HepG2 (cell line): ENCODE measurements around the gene ATN1. TPM values are rescaled to one million over a fixed set of nuclear protein-coding genes. Genes with fewer than 3 reads are reported as not detected.

Experiments used
- ARID2 ChIP-seq: sonication (generic); formaldehyde crosslinking; IDR thresholded peaks from 2 replicates; pipeline ENCODE4 v1.8.1; 2022; ENCODE audit warnings: mild to moderate bottlenecking, missing genetic modification reagents, borderline replicate concordance
- ATF2 ChIP-seq: sonication (generic); formaldehyde crosslinking; IDR thresholded peaks from 2 replicates; pipeline ENCODE4 v1.4.0; 2020; ENCODE audit warnings: missing genetic modification reagents
- ATF7 ChIP-seq, 2 experiments: fragments of 450-650 bp in 1 of 2; sonication (generic) in 1 of 2; formaldehyde crosslinking in 1 of 2; IDR thresholded peaks; 2 replicates each; pipeline versions ENCODE4 v1.4.0 to v1.6.1; 2016 to 2020; ENCODE audit warnings: antibody characterized with exemption in 1 of 2, mild to moderate bottlenecking in 1 of 2, missing genetic modification reagents in 1 of 2
- CHD4 ChIP-seq: fragments of 200-600 bp; sonication (generic); IDR thresholded peaks from 2 replicates; pipeline ENCODE4 v1.7.0; 2017; ENCODE audit warnings: mild to moderate bottlenecking, low read length, borderline replicate concordance
- E2F2 ChIP-seq: sonication (generic); formaldehyde crosslinking; IDR thresholded peaks from 2 replicates; pipeline ENCODE4 v1.4.0; 2020; ENCODE audit warnings: missing genetic modification reagents, borderline replicate concordance
- GATA4 ChIP-seq: sonication (generic); IDR thresholded peaks from 2 replicates; pipeline ENCODE4 v1.6.1; 2016; ENCODE audit warnings: antibody characterized with exemption, low read depth, borderline replicate concordance
- GLI4 ChIP-seq: sonication (generic); formaldehyde crosslinking; IDR thresholded peaks from 2 replicates; pipeline ENCODE4 v1.5.1; 2020; ENCODE audit warnings: missing genetic modification reagents, mild to moderate bottlenecking, moderate library complexity, borderline replicate concordance
- NCOR1 ChIP-seq: fragments of 200-600 bp; sonication (generic); IDR thresholded peaks from 2 replicates; pipeline ENCODE4 v1.7.0; 2017; ENCODE audit warnings: antibody characterized with exemption, low read length, borderline replicate concordance
- NFIC ChIP-seq: IDR thresholded peaks from 2 replicates; pipeline ENCODE4 v1.6.1; 2012; ENCODE audit warnings: mild to moderate bottlenecking, low read length, inconsistent platforms
- PRDM4 ChIP-seq: sonication (generic); formaldehyde crosslinking; IDR thresholded peaks from 2 replicates; pipeline ENCODE4 v1.9.0; 2021; ENCODE audit warnings: missing genetic modification reagents, borderline replicate concordance
- TAF1 ChIP-seq: sonication (generic); formaldehyde crosslinking; IDR thresholded peaks from 2 replicates; pipeline ENCODE4 v1.4.0; 2020; ENCODE audit warnings: missing genetic modification reagents
- TFDP2 ChIP-seq: sonication (generic); formaldehyde crosslinking; IDR thresholded peaks from 2 replicates; pipeline ENCODE4 v1.4.0; 2020; ENCODE audit warnings: missing genetic modification reagents
- ZEB1 ChIP-seq: IDR thresholded peaks from 2 replicates; pipeline ENCODE4 v1.6.1; 2012; ENCODE audit warnings: mild to moderate bottlenecking, low read depth, inconsistent platforms; ENCODE audit not compliant: insufficient replicate concordance
- ZGPAT ChIP-seq: IDR thresholded peaks from 2 replicates; pipeline ENCODE4 v1.6.1; 2016; ENCODE audit warnings: mild to moderate bottlenecking
- ZNF460 ChIP-seq: sonication (generic); formaldehyde crosslinking; IDR thresholded peaks from 2 replicates; pipeline ENCODE4 v1.5.1; 2020; ENCODE audit warnings: missing genetic modification reagents, mild to moderate bottlenecking, borderline replicate concordance
- ZNF570 ChIP-seq: sonication (generic); formaldehyde crosslinking; IDR thresholded peaks from 2 replicates; pipeline ENCODE4 v1.4.0; 2020; ENCODE audit warnings: mild to moderate bottlenecking, missing genetic modification reagents, borderline replicate concordance
- ZNF614 ChIP-seq: IDR thresholded peaks from 2 replicates; pipeline ENCODE4 v1.6.1; 2018; ENCODE audit warnings: missing biosample characterization, missing genetic modification reagents, inconsistent platforms, borderline replicate concordance
- ZNF7 ChIP-seq: IDR thresholded peaks from 2 replicates; pipeline ENCODE4 v1.6.1; 2016; ENCODE audit warnings: missing biosample characterization, missing genetic modification reagents
- ZNF713 ChIP-seq: sonication (generic); formaldehyde crosslinking; IDR thresholded peaks from 2 replicates; pipeline ENCODE4 v1.4.0; 2020; ENCODE audit warnings: mild to moderate bottlenecking, missing genetic modification reagents
- ZNF761 ChIP-seq: sonication (generic); formaldehyde crosslinking; conservative IDR thresholded peaks from 2 replicates; pipeline ENCODE4 v1.4.0; 2020; ENCODE audit warnings: mild to moderate bottlenecking, missing genetic modification reagents
- polyA plus RNA-seq, 8 experiments: library from polyadenylated mRNA; depleted of rRNA in 3 of 8; stranded (reverse) in 7 of 8; unstranded in 1 of 8; fragments of >200 nt; fragmentation: Illumina TruSeq in 4 of 8; extraction: Trizol in 4 of 8; gene quantifications; 2 replicates each; pipeline versions ENCODE4 v1.2.1 to v1.2.3, GENCODE V29; 2011 to 2016; ENCODE audit warnings: low read depth in 4 of 8, missing spikeins in 1 of 8, mixed read lengths in 1 of 8; ENCODE audit not compliant: insufficient read depth in 1 of 8
- total RNA-seq, 5 experiments: library from RNA; depleted of rRNA; stranded (reverse); fragments of >200 nt; fragmentation: Illumina TruSeq; extraction: Trizol; gene quantifications; 2 replicates each; pipeline ENCODE4 v1.2.3, GENCODE V29; 2016; ENCODE audit warnings: low read depth in 1 of 5

Gene ATN1
- total and polyA plus RNA-seq, 2 of the 13 experiments (the other 11 are each of a cell fraction or from before 2014, with no cell fraction given), result 2.1 to 8.6 TPM

GRCh38 chr12:6937481-6938352 lies 10.0 kb downstream of the ATN1 start (continued):
- TF ChIP-seq E2F2 (peak; percentile 32; the same call in 1 of the 2 replicates), ARID2 (CRISPR knock-in tag) (peak; percentile 93; the same call in 1 of the 2 replicates), PRDM4 (CRISPR knock-in tag) (no peak), NCOR1 (no peak), ZGPAT (peak; percentile 94), GATA4 (peak; percentile 55; the same call in 1 of the 2 replicates), CHD4 (no peak), TAF1 (CRISPR knock-in tag) (peak; percentile 86), ZNF713 (no peak), ZNF570 (CRISPR knock-in tag) (no peak), ZEB1 (peak; percentile 60), ATF7 (IDR thresholded peaks at IDR 0.05) (no peak), ATF7 (CRISPR knock-in tag; IDR thresholded peaks at IDR 0.05) (peak; percentile 53; the same call in 1 of the 2 replicates), ZNF761 (CRISPR knock-in tag) (0 out of 2 replicates have a peak, but pooled peaks have one; percentile 30), NFIC (no peak), GLI4 (CRISPR knock-in tag) (peak; percentile 77; the same call in 1 of the 2 replicates), ZNF614 (CRISPR knock-in tag) (peak; percentile 91; the same call in 1 of the 2 replicates), ZNF460 (no peak), ATF2 (CRISPR knock-in tag) (peak; percentile 92), ZNF7 (CRISPR knock-in tag) (peak; percentile 21; the same call in 1 of the 2 replicates), TFDP2 (CRISPR knock-in tag) (peak; percentile 94)
